Measurements from ENCODE around the gene PLEKHG2.

- TF ChIP-seq ZNF274 (IDR thresholded peaks at IDR 0.05; ENCODE audit: low read depth, low read length) (no peak), YY1 (IDR thresholded peaks at IDR 0.05; ENCODE audit: insufficient read depth, insufficient read length) (no peak), SUZ12 (IDR thresholded peaks at IDR 0.05; ENCODE audit: extremely low read depth, insufficient read depth, insufficient read length) (no peak)
These were observed 35.8 kb downstream of the PLEKHG2 start for GRCh38 chr19:39448271-39448670.
